ENCODE measurements around the gene JMJD1C. TPM values are rescaled to one million over a fixed set of nuclear protein-coding genes. Genes with fewer than 3 reads are reported as not detected.
"Not testable (repeated sequence)": the region's sequence is repeated elsewhere in the genome, so short reads cannot be mapped to it uniquely, and the experiment has no call there.

The JMJD1C gene
- total RNA-seq, 1 donor from 2014 or later: 83.7 TPM

DNA sequence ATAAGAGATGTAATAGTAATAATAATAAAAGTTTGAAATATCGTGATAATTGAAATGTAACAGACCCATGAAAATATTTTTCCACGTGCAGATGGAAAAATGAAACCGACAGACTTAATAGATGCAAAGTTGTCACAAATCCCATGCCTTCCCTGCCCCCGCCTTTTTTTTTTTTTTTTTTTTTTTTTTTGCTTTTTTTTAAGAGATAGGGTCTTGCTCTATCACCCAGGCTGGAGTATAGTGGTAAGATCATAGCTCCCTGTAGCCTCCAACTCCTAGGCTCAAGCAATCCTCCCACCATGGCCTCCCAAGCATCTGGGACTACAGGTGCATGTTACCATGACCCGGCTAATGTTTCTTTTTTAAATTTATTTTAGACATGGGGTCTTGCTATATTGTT lies 80.5 kb downstream of the JMJD1C start:
- H3K4me1 Mint-ChIP-seq (ENCODE audit: unreplicated experiment): peaks cover 6% of the 10 kb centered on the region
- H3K36me3 Mint-ChIP-seq (ENCODE audit: low read depth, unreplicated experiment): no peaks in the 10 kb centered on the region
- no peak overlapping the region for H3K27ac Mint-ChIP-seq (ENCODE audit: unreplicated experiment)
- H3K27me3 Mint-ChIP-seq (ENCODE audit: unreplicated experiment): peaks cover 2% of the 10 kb centered on the region
- H3K4me3 Mint-ChIP-seq (ENCODE audit: unreplicated experiment): no peak overlapping the region
- DNase-seq (ENCODE audit: low spot score): no peak
- H3K9me3 Mint-ChIP-seq (ENCODE audit: unreplicated experiment): no peaks in the 10 kb centered on the region
- TF ChIP-seq, protein P1, sequence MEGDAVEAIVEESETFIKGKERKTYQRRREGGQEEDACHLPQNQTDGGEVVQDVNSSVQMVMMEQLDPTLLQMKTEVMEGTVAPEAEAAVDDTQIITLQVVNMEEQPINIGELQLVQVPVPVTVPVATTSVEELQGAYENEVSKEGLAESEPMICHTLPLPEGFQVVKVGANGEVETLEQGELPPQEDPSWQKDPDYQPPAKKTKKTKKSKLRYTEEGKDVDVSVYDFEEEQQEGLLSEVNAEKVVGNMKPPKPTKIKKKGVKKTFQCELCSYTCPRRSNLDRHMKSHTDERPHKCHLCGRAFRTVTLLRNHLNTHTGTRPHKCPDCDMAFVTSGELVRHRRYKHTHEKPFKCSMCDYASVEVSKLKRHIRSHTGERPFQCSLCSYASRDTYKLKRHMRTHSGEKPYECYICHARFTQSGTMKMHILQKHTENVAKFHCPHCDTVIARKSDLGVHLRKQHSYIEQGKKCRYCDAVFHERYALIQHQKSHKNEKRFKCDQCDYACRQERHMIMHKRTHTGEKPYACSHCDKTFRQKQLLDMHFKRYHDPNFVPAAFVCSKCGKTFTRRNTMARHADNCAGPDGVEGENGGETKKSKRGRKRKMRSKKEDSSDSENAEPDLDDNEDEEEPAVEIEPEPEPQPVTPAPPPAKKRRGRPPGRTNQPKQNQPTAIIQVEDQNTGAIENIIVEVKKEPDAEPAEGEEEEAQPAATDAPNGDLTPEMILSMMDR (IDR thresholded peaks at IDR 0.05; ENCODE audit: unreplicated experiment): no peak

DNA sequence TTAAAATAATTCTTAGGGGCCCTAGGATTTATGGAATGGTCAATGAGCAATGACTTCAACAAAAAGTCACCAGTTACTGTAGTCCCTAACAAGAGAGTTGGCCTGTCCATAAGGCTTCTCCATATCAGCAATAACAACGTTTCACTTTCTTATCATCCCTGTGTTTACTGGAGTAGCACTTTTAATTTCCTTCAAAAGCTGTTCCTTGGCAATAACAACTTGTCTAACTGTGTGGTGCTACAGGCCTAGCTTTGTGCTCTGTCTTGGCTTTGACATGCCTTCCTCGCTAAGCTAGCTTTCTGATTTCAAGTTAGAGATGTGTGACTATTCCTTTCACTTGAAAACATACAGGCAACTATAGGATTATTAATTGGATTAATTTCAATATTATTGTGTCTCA lies 81.1 kb downstream of the JMJD1C start:
- H3K36me3 Mint-ChIP-seq (ENCODE audit: low read depth, unreplicated experiment): no peaks in the 10 kb centered on the region
- TF ChIP-seq, protein P1 (IDR thresholded peaks at IDR 0.05; ENCODE audit: unreplicated experiment): no peak
- no peak overlapping the region for H3K4me3 Mint-ChIP-seq (ENCODE audit: unreplicated experiment)
- H3K4me1 Mint-ChIP-seq (ENCODE audit: unreplicated experiment): peaks cover 6% of the 10 kb centered on the region
- peaks cover 2% of the 10 kb centered on the region for H3K27me3 Mint-ChIP-seq (ENCODE audit: unreplicated experiment)
- DNase-seq (ENCODE audit: low spot score): no peak
- no peaks in the 10 kb centered on the region for H3K9me3 Mint-ChIP-seq (ENCODE audit: unreplicated experiment)
- no peak overlapping the region for H3K27ac Mint-ChIP-seq (ENCODE audit: unreplicated experiment)

DNA sequence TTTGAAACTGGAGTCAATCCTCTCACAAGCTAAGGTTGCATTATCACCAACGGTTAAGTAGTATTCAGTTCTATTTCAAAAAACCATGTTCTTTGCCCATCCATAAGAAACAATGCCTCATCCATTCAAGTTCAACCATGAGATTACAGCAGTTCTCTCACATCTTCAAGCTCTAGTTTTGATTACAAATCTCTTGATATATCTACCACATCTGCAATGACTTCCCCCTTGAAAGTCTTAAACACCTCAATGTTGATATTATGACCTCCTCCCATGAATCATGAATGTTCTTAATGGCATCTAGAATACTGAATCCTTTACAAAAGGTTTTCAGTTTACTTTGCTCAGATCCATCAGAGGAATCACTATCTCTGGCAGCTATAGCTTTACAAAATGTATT lies 81.8 kb downstream of the JMJD1C start:
- DNase-seq (ENCODE audit: low spot score): no peak
- H3K36me3 Mint-ChIP-seq (ENCODE audit: low read depth, unreplicated experiment): no peaks in the 10 kb centered on the region
- TF ChIP-seq, protein P1 (IDR thresholded peaks at IDR 0.05; ENCODE audit: unreplicated experiment): no peak
- H3K4me1 Mint-ChIP-seq (ENCODE audit: unreplicated experiment): peaks cover 6% of the 10 kb centered on the region
- H3K4me3 Mint-ChIP-seq (ENCODE audit: unreplicated experiment): no peak overlapping the region
- no peaks in the 10 kb centered on the region for H3K9me3 Mint-ChIP-seq (ENCODE audit: unreplicated experiment)
- peaks cover 2% of the 10 kb centered on the region for H3K27me3 Mint-ChIP-seq (ENCODE audit: unreplicated experiment)
- no peak overlapping the region for H3K27ac Mint-ChIP-seq (ENCODE audit: unreplicated experiment)

DNA sequence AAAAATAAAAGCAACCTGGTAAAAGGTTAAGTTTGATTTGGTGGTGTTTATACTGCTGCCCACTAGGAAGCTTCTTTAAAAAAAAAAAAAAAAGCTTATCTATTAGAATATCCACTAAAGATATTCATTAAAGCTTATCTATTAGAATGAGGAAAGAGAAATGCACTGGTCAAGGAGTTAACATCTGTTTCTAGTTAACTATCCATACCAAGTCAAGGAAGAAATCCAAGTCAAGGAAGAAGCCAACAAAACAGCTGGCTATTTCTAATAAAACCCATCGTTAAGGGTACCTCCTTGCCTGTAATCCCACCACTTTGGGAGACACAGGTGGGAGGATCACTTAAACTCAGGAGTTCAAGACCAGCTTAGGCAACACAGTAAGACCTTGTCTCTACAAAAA lies 82.6 kb downstream of the JMJD1C start:
- H3K27me3 Mint-ChIP-seq (ENCODE audit: unreplicated experiment): peaks cover 2% of the 10 kb centered on the region
- no peaks in the 10 kb centered on the region for H3K9me3 Mint-ChIP-seq (ENCODE audit: unreplicated experiment)
- H3K4me1 Mint-ChIP-seq (ENCODE audit: unreplicated experiment): no peaks in the 10 kb centered on the region
- H3K27ac Mint-ChIP-seq (ENCODE audit: unreplicated experiment): no peak overlapping the region
- H3K36me3 Mint-ChIP-seq (ENCODE audit: low read depth, unreplicated experiment): no peaks in the 10 kb centered on the region
- TF ChIP-seq, protein P1 (IDR thresholded peaks at IDR 0.05; ENCODE audit: unreplicated experiment): no peak
- no peak overlapping the region for H3K4me3 Mint-ChIP-seq (ENCODE audit: unreplicated experiment)
- no peak for DNase-seq (ENCODE audit: low spot score)

DNA sequence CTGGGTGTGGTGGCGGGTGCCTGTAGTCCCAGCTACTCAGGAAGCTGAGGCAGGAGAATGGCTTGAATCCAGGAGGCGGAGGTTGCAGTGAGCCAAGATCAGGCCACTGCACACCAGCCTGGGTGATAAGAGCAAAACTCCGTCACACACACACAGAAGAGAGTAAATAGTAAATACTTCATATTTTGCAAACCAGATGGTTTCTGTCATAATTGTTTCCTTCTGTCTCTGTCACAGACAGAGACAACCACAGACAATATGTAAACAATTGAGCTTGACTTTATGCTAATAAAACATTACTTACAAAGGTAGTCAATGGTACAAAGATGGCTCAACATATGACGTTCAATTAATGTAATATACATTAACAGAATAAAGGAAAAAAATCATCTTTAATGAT lies 83.7 kb downstream of the JMJD1C start:
- H3K27ac Mint-ChIP-seq (ENCODE audit: unreplicated experiment): no peak overlapping the region
- DNase-seq (ENCODE audit: low spot score): no peak
- H3K4me1 Mint-ChIP-seq (ENCODE audit: unreplicated experiment): no peaks in the 10 kb centered on the region
- no peaks in the 10 kb centered on the region for H3K36me3 Mint-ChIP-seq (ENCODE audit: low read depth, unreplicated experiment)
- peaks cover 2% of the 10 kb centered on the region for H3K27me3 Mint-ChIP-seq (ENCODE audit: unreplicated experiment)
- H3K9me3 Mint-ChIP-seq (ENCODE audit: unreplicated experiment): no peaks in the 10 kb centered on the region
- no peak overlapping the region for H3K4me3 Mint-ChIP-seq (ENCODE audit: unreplicated experiment)
- TF ChIP-seq, protein P1 (IDR thresholded peaks at IDR 0.05; ENCODE audit: unreplicated experiment): no peak

DNA sequence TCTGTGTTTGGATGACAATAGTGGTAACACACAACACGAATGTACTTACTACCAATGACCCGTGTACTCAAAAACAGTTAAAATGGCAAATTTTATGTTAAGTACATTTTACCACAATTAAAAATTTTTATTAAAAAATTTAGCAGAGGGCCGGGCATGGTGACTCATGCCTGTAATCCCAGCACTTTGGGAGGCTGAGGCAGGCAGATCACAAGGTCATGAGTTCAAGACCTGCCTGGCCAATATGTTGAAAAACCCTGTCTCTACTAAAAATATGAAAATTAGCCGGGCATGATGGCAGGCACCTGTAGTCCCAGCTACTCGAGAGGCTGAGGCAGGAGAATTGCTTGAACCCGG lies 88.5 kb downstream of the JMJD1C start:
- DNase-seq (ENCODE audit: low spot score); H3K36me3 Mint-ChIP-seq (ENCODE audit: low read depth, unreplicated experiment); H3K27ac Mint-ChIP-seq (ENCODE audit: unreplicated experiment); H3K9me3 Mint-ChIP-seq (ENCODE audit: unreplicated experiment); H3K4me1 Mint-ChIP-seq (ENCODE audit: unreplicated experiment); H3K27me3 Mint-ChIP-seq (ENCODE audit: unreplicated experiment); H3K4me3 Mint-ChIP-seq (ENCODE audit: unreplicated experiment): not testable (repeated sequence)
